PFSK-1 (cell line): ENCODE data around the gene MIAT.

Experiments used
- FOXP2 ChIP-seq: optimal IDR thresholded peaks from 2 replicates; pipeline ENCODE3; 2011; ENCODE audit warnings: borderline replicate concordance, control low read depth, inconsistent platforms; ENCODE audit not compliant: insufficient read depth; ENCODE audit errors: extremely low read length, extremely low read depth
- POLR2AphosphoS5 ChIP-seq: IDR thresholded peaks from 2 replicates; pipeline ENCODE4 v1.6.1; 2012; ENCODE audit warnings: low read depth, mild to moderate bottlenecking, control low read depth, low read length, moderate library complexity
- REST ChIP-seq, 2 experiments: IDR thresholded peaks; 2 replicates each; pipeline versions ENCODE4 v1.6.1 to v1.8.0; 2011 to 2012; ENCODE audit warnings: low read depth in 2 of 2, low read length in 2 of 2, control low read depth in 1 of 2, inconsistent platforms in 1 of 2, mild to moderate bottlenecking in 1 of 2, moderate library complexity in 1 of 2; ENCODE audit not compliant: insufficient read depth in 1 of 2
- SIN3A ChIP-seq: IDR thresholded peaks from 2 replicates; pipeline ENCODE4 v1.6.1; 2012; ENCODE audit warnings: mild to moderate bottlenecking, low read length, moderate library complexity, borderline replicate concordance; ENCODE audit not compliant: insufficient read depth
- TAF1 ChIP-seq: IDR thresholded peaks from 2 replicates; pipeline ENCODE4 v1.6.1; 2012; ENCODE audit warnings: low read length, control low read depth, borderline replicate concordance; ENCODE audit not compliant: insufficient read depth

The MIAT gene

GRCh38 chr22:26685601-26686000, 28.2 kb downstream of the MIAT start:
- no peak for TF ChIP-seq FOXP2
- no peak for TF ChIP-seq REST (IDR thresholded peaks at IDR 0.05; ENCODE audit: insufficient read depth in 1 of 2, low read depth in 2 of 2, low read length in 2 of 2)
- no peak for TF ChIP-seq SIN3A
- no peak for TF ChIP-seq POLR2AphosphoS5
- no peak for TF ChIP-seq TAF1

- TF ChIP-seq TAF1 (no peak), REST (IDR thresholded peaks at IDR 0.05; ENCODE audit: insufficient read depth in 1 of 2, low read depth in 2 of 2, low read length in 2 of 2) (no peak), SIN3A (no peak), FOXP2 (no peak), POLR2AphosphoS5 (no peak)
Measured at GRCh38 chr22:26687439-26687838, 30.1 kb downstream of the MIAT start.

- TF ChIP-seq FOXP2 (no peak), SIN3A (no peak)
Measured at GRCh38 chr22:26689513-26690301, 32.3 kb downstream of the MIAT start.

- TF ChIP-seq SIN3A (no peak), FOXP2 (no peak), TAF1 (no peak), REST (IDR thresholded peaks at IDR 0.05; ENCODE audit: insufficient read depth in 1 of 2, low read depth in 2 of 2, low read length in 2 of 2) (no peak), POLR2AphosphoS5 (no peak)
Measured at GRCh38 chr22:26690654-26691376, 33.4 kb downstream of the MIAT start.

GRCh38 chr22:26691377-26691716, 34.0 kb downstream of the MIAT start:
- no peak for TF ChIP-seq POLR2AphosphoS5
- no peak for TF ChIP-seq FOXP2
- no peak for TF ChIP-seq TAF1
- no peak for TF ChIP-seq REST (IDR thresholded peaks at IDR 0.05; ENCODE audit: insufficient read depth in 1 of 2, low read depth in 2 of 2, low read length in 2 of 2)
- no peak for TF ChIP-seq SIN3A
